SK-N-SH (cell line): ENCODE data around the gene CDCP2. TPM values are rescaled to one million over a fixed set of nuclear protein-coding genes. Genes with fewer than 3 reads are reported as not detected.

Experiments
- CTCF ChIA-PET: fragments of 300-600, 350-600 bp; formaldehyde crosslinking; extraction: SDS; loops from one replicate; lab custom pipeline; 2021; lab: Yijun Ruan, JAX
- POLR2A ChIA-PET: fragments of 350-600 bp; sonication (Branson Sonifier 250); formaldehyde crosslinking; extraction: SDS; loops from one replicate; lab custom pipeline; 2020; ENCODE audit warnings: antibody characterized with exemption, inconsistent platforms; lab: Yijun Ruan, JAX
- DNase-seq: peaks from one replicate; pipeline ENCODE4 v3.0.0; 2012
- H2AFZ ChIP-seq: fragments of 200-600 bp; sonication (generic); 2 replicates; pipeline ENCODE4 v1.8.1; 2016; ENCODE audit warnings: antibody characterized with exemption, mild to moderate bottlenecking, low read depth
- H3F3A ChIP-seq: fragments of 200-600 bp; sonication (generic); replicated peaks from 2 replicates; pipeline ENCODE3; 2016; ENCODE audit warnings: antibody characterized with exemption, mild to moderate bottlenecking; ENCODE audit not compliant: insufficient read depth
- H3K27ac ChIP-seq, 2 experiments: fragments of 200-500 bp in 1 of 2; fragments of 200-600 bp in 1 of 2; sonication (Bioruptor generic) in 1 of 2; sonication (generic), shearing (Covaris generic) in 1 of 2; 2 replicates each; pipeline versions ENCODE4 v1.5.1 to v1.6.1; 2014 to 2016; ENCODE audit warnings: low read depth in 2 of 2, inconsistent platforms in 1 of 2, low read length in 1 of 2, mild to moderate bottlenecking in 1 of 2, mixed read lengths in 1 of 2
- H3K27me3 ChIP-seq: fragments of 200-600 bp; sonication (generic), shearing (Covaris generic); 2 replicates; pipeline ENCODE4 v1.6.1; 2016; ENCODE audit warnings: mixed run types; ENCODE audit not compliant: insufficient read depth
- H3K36me3 ChIP-seq, 2 experiments: fragments of 200-500 bp in 1 of 2; fragments of 200-600 bp in 1 of 2; sonication (Bioruptor generic) in 1 of 2; sonication (generic) in 1 of 2; replicated peaks in 1 of 2; 2 replicates each; pipeline versions ENCODE3 to v1.5.1; 2014 to 2016; ENCODE audit warnings: low read length in 1 of 2, mild to moderate bottlenecking in 1 of 2; ENCODE audit not compliant: insufficient read depth in 2 of 2, control insufficient read depth in 1 of 2
- H3K4me1 ChIP-seq, 2 experiments: fragments of 200-500 bp in 1 of 2; fragments of 200-600 bp in 1 of 2; sonication (Bioruptor generic) in 1 of 2; sonication (generic), shearing (Covaris generic) in 1 of 2; 2 replicates each; pipeline versions ENCODE4 v1.5.1 to v1.6.1; 2014 to 2016; ENCODE audit warnings: low read depth in 1 of 2, low read length in 1 of 2, mixed run types in 1 of 2; ENCODE audit not compliant: insufficient read depth in 2 of 2, control insufficient read depth in 1 of 2
- H3K4me2 ChIP-seq: fragments of 200-600 bp; sonication (generic), shearing (Covaris generic); 2 replicates; pipeline ENCODE4 v1.6.1; 2017; ENCODE audit warnings: mixed run types
- H3K4me3 ChIP-seq, 2 experiments: fragments of 200-500 bp in 1 of 2; fragments of 200-600 bp in 1 of 2; sonication (Bioruptor generic) in 1 of 2; sonication (generic), shearing (Covaris generic) in 1 of 2; 2 replicates each; pipeline versions ENCODE4 v1.5.1 to v1.8.1; 2014 to 2016; ENCODE audit warnings: low read depth in 2 of 2, inconsistent platforms in 1 of 2, low read length in 1 of 2, mild to moderate bottlenecking in 1 of 2, mixed read lengths in 1 of 2, moderate library complexity in 1 of 2
- H3K79me2 ChIP-seq: fragments of 200-600 bp; sonication (generic); 2 replicates; pipeline ENCODE4 v1.8.1; 2017; ENCODE audit warnings: mild to moderate bottlenecking; ENCODE audit not compliant: insufficient read depth
- H3K9ac ChIP-seq: fragments of 200-600 bp; sonication (generic); 2 replicates; pipeline ENCODE4 v1.6.1; 2017; ENCODE audit warnings: mixed run types
- H3K9me2 ChIP-seq: fragments of 200-600 bp; sonication (generic); 2 replicates; pipeline ENCODE4 v1.6.1; 2017; ENCODE audit warnings: mixed run types
- H3K9me3 ChIP-seq: fragments of 200-600 bp; sonication (generic); 2 replicates; pipeline ENCODE4 v1.6.1; 2017; ENCODE audit warnings: mixed run types, mild to moderate bottlenecking, moderate library complexity
- H4K20me1 ChIP-seq: fragments of 200-600 bp; sonication (generic); 2 replicates; pipeline ENCODE4 v1.6.1; 2017; ENCODE audit warnings: mild to moderate bottlenecking, mixed run types; ENCODE audit not compliant: insufficient read depth
- ELF1 ChIP-seq: IDR thresholded peaks from 2 replicates; pipeline ENCODE4 v1.4.0; 2012
- EP300 ChIP-seq, 2 experiments: IDR thresholded peaks; 2 replicates each; pipeline versions ENCODE4 v1.4.0 to v1.6.1; 2012; ENCODE audit warnings: borderline replicate concordance in 1 of 2, low read depth in 1 of 2, low read length in 1 of 2
- GABPA ChIP-seq: IDR thresholded peaks from 2 replicates; pipeline ENCODE4 v1.4.0; 2012; ENCODE audit warnings: low read depth, mild to moderate bottlenecking
- MEF2A ChIP-seq: IDR thresholded peaks from 2 replicates; pipeline ENCODE4 v1.4.0; 2012; ENCODE audit warnings: low read depth, borderline replicate concordance
- NFIC ChIP-seq: IDR thresholded peaks from 2 replicates; pipeline ENCODE4 v1.4.0; 2012; ENCODE audit warnings: borderline replicate concordance
- NRF1 ChIP-seq: IDR thresholded peaks from 2 replicates; pipeline ENCODE4 v1.6.1; 2012; ENCODE audit warnings: low read depth, mild to moderate bottlenecking, low read length
- POLR2AphosphoS5 ChIP-seq: IDR thresholded peaks from 2 replicates; pipeline ENCODE4 v1.6.1; 2012; ENCODE audit warnings: low read depth, low read length
- RAD21 ChIP-seq: IDR thresholded peaks from 2 replicates; pipeline ENCODE4 v1.6.1; 2012; ENCODE audit warnings: mild to moderate bottlenecking, low read length
- RCOR1 ChIP-seq: fragments of 150-350 bp; IDR thresholded peaks from 2 replicates; pipeline ENCODE4 v1.6.1; 2017; ENCODE audit warnings: antibody characterized with exemption, low read length
- SMC3 ChIP-seq: IDR thresholded peaks from 2 replicates; pipeline ENCODE4 v1.6.1; 2012; ENCODE audit warnings: low read depth, low read length, improper control_type of control experiment
- WGBS: methylation state at CpG from one replicate; pipeline ENCODE4 v1.1.6; 2017; ENCODE audit warnings: low lambda C conversion rate; 5-methylcytosine and 5-hydroxymethylcytosine counted together
- polyA plus RNA-seq, 3 experiments: library from polyadenylated mRNA; depleted of rRNA; stranded (reverse); fragments of >200 nt; gene quantifications; 2 replicates each; pipeline ENCODE4 v1.2.3, GENCODE V29; 2012
- TF ChIP-seq, protein P1 (sequence below): IDR thresholded peaks from 2 replicates; pipeline ENCODE4; 2012
- TF ChIP-seq, protein P2 (sequence below): IDR thresholded peaks from 2 replicates; pipeline ENCODE4 v1.4.0; 2012; ENCODE audit warnings: low read depth, borderline replicate concordance
- TF ChIP-seq, protein P3 (sequence below): IDR thresholded peaks from 2 replicates; pipeline ENCODE4 v1.4.0; 2012; ENCODE audit warnings: low read depth, borderline replicate concordance
- TF ChIP-seq, protein P4 (sequence below): IDR thresholded peaks from 2 replicates; pipeline ENCODE4 v1.6.1; 2012; ENCODE audit warnings: mild to moderate bottlenecking, low read depth, low read length, moderate library complexity
- TF ChIP-seq, protein P5 (sequence below): fragments of 150-350 bp; IDR thresholded peaks from 2 replicates; pipeline ENCODE4 v1.6.1; 2016; ENCODE audit warnings: mild to moderate bottlenecking, low read depth, low read length

The CDCP2 gene
- polyA plus RNA-seq, 1 of the 3 experiments (the other 2 are of a cell fraction): not detected

DNA sequence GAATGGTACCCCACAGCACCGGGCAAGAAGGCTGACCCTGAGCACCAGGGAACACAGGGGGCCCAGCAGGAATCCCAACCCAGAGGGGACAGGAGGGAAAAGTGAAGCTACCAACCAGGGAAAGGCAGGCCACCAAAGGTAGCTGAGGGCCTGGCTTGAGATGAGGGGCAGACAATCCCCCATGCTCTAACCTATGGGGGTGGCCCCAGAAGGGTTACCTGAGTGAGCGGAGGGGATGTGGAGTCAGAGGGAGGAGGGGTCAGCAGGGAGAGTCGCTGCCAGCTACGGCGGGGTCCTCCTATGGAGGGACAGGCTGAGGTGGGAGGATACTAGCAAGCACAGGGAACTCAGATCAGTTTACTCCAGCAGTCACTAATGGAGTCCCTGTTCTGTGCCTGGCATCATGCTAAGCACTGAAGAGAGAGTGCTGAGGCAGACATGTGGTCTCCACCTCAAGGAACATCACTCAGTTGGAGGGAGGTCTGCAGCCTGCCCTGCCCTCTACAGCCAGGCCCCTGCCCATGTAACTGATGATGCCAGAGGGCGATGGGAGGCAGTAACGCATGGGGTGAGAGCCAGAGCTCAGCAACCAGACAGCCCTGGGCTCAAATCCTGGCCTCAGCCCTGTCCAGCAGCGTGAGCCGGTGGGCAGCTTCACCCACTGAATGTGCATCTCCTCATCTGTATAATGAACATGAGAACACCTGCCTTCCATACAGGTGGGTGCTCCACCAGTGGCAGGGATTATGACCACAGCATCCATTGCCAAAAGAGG is 25.7 kb upstream of the CDCP2 start:
- H3K4me1 ChIP-seq: no peaks in the 10 kb centered on the region; a peak in 1 of 4 replicates
- H3F3A ChIP-seq: no peaks in the 10 kb centered on the region
- no peaks in the 10 kb centered on the region for H3K79me2 ChIP-seq
- H3K9ac ChIP-seq: no peak overlapping the region
- POLR2A ChIA-PET: no interaction called here
- no peaks in the 10 kb centered on the region for H4K20me1 ChIP-seq
- no peaks in the 10 kb centered on the region for H3K27me3 ChIP-seq
- no peak overlapping the region for H3K4me2 ChIP-seq
- TF ChIP-seq, protein P1, sequence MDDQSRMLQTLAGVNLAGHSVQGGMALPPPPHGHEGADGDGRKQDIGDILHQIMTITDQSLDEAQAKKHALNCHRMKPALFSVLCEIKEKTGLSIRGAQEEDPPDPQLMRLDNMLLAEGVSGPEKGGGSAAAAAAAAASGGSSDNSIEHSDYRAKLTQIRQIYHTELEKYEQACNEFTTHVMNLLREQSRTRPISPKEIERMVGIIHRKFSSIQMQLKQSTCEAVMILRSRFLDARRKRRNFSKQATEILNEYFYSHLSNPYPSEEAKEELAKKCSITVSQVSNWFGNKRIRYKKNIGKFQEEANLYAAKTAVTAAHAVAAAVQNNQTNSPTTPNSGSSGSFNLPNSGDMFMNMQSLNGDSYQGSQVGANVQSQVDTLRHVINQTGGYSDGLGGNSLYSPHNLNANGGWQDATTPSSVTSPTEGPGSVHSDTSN: no peak
- TF ChIP-seq RCOR1 (no peak), SMC3 (no peak), NFIC (no peak), MEF2A (no peak), ELF1 (no peak), GABPA (no peak), EP300 (IDR thresholded peaks at IDR 0.05; ENCODE audit: borderline replicate concordance in 1 of 2, low read depth in 1 of 2, low read length in 1 of 2) (no peak), NRF1 (no peak), POLR2AphosphoS5 (no peak), RAD21 (no peak)
- TF ChIP-seq, protein P2, sequence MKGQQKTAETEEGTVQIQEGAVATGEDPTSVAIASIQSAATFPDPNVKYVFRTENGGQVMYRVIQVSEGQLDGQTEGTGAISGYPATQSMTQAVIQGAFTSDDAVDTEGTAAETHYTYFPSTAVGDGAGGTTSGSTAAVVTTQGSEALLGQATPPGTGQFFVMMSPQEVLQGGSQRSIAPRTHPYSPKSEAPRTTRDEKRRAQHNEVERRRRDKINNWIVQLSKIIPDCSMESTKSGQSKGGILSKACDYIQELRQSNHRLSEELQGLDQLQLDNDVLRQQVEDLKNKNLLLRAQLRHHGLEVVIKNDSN: no peak
- TF ChIP-seq, protein P3, sequence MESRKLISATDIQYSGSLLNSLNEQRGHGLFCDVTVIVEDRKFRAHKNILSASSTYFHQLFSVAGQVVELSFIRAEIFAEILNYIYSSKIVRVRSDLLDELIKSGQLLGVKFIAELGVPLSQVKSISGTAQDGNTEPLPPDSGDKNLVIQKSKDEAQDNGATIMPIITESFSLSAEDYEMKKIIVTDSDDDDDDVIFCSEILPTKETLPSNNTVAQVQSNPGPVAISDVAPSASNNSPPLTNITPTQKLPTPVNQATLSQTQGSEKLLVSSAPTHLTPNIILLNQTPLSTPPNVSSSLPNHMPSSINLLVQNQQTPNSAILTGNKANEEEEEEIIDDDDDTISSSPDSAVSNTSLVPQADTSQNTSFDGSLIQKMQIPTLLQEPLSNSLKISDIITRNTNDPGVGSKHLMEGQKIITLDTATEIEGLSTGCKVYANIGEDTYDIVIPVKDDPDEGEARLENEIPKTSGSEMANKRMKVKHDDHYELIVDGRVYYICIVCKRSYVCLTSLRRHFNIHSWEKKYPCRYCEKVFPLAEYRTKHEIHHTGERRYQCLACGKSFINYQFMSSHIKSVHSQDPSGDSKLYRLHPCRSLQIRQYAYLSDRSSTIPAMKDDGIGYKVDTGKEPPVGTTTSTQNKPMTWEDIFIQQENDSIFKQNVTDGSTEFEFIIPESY: no peak
- TF ChIP-seq, protein P4, sequence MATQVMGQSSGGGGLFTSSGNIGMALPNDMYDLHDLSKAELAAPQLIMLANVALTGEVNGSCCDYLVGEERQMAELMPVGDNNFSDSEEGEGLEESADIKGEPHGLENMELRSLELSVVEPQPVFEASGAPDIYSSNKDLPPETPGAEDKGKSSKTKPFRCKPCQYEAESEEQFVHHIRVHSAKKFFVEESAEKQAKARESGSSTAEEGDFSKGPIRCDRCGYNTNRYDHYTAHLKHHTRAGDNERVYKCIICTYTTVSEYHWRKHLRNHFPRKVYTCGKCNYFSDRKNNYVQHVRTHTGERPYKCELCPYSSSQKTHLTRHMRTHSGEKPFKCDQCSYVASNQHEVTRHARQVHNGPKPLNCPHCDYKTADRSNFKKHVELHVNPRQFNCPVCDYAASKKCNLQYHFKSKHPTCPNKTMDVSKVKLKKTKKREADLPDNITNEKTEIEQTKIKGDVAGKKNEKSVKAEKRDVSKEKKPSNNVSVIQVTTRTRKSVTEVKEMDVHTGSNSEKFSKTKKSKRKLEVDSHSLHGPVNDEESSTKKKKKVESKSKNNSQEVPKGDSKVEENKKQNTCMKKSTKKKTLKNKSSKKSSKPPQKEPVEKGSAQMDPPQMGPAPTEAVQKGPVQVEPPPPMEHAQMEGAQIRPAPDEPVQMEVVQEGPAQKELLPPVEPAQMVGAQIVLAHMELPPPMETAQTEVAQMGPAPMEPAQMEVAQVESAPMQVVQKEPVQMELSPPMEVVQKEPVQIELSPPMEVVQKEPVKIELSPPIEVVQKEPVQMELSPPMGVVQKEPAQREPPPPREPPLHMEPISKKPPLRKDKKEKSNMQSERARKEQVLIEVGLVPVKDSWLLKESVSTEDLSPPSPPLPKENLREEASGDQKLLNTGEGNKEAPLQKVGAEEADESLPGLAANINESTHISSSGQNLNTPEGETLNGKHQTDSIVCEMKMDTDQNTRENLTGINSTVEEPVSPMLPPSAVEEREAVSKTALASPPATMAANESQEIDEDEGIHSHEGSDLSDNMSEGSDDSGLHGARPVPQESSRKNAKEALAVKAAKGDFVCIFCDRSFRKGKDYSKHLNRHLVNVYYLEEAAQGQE: no peak
- TF ChIP-seq, protein P5, sequence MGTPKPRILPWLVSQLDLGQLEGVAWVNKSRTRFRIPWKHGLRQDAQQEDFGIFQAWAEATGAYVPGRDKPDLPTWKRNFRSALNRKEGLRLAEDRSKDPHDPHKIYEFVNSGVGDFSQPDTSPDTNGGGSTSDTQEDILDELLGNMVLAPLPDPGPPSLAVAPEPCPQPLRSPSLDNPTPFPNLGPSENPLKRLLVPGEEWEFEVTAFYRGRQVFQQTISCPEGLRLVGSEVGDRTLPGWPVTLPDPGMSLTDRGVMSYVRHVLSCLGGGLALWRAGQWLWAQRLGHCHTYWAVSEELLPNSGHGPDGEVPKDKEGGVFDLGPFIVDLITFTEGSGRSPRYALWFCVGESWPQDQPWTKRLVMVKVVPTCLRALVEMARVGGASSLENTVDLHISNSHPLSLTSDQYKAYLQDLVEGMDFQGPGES: no peak
- TF ChIP-seq, all 33 proteins: peak for 0
- DNase-seq: no peak
- Histone ChIP-seq H3K4me3 (no peak overlapping the region), H3K9me2 (no peaks in the 10 kb centered on the region), H3K9me3 (no peaks in the 10 kb centered on the region), H3K36me3 (no peaks in the 10 kb centered on the region), H2AFZ (no peak overlapping the region), H3K27ac (no peak overlapping the region)
- CTCF ChIA-PET: interaction anchor here (1.0 to 1.3 kb wide), 2 partner anchors 97 to 311 kb away, joined by 4 read pairs; no protein-coding TSS in a partner anchor
- 76% methylated on average over 7 of the region's 9 CpGs for WGBS
